HG03432 (cell line): ENCODE measurements around the gene PARD3B.

ENCODE experiments used
- ATAC-seq: cut with Tn5 transposase; IDR thresholded peaks from one replicate; pipeline ENCODE4 v1.9.1; 2021; ENCODE audit warnings: mild to moderate bottlenecking, moderate library complexity; ENCODE audit not compliant: unreplicated experiment

PARD3B gene

GRCh38 chr2:204750389-204750788, 205.1 kb downstream of the PARD3B start:
- no peak for ATAC-seq

- ATAC-seq: no peak
These were observed 206.2 kb downstream of the PARD3B start for GRCh38 chr2:204751472-204751871.

GRCh38 chr2:204753841-204754240, 208.6 kb downstream of the PARD3B start:
- no peak for ATAC-seq

- no peak for ATAC-seq
These were observed 209.6 kb downstream of the PARD3B start for GRCh38 chr2:204754898-204755297.

- no peak for ATAC-seq
These were observed 218.9 kb downstream of the PARD3B start for GRCh38 chr2:204763974-204764703.

GRCh38 chr2:204770735-204771134, 225.5 kb downstream of the PARD3B start:
- no peak for ATAC-seq

GRCh38 chr2:204771721-204772120, 226.4 kb downstream of the PARD3B start:
- ATAC-seq: no peak

- ATAC-seq: no peak
These were observed 227.3 kb downstream of the PARD3B start for GRCh38 chr2:204772546-204772945.

GRCh38 chr2:204775766-204776165, 230.5 kb downstream of the PARD3B start:
- no peak for ATAC-seq

GRCh38 chr2:204776781-204777559, 231.7 kb downstream of the PARD3B start:
- ATAC-seq: no peak

GRCh38 chr2:204779771-204780170, 234.5 kb downstream of the PARD3B start:
- no peak for ATAC-seq

GRCh38 chr2:204781941-204782340, 236.7 kb downstream of the PARD3B start:
- no peak for ATAC-seq

GRCh38 chr2:204790076-204790475, 244.8 kb downstream of the PARD3B start:
- ATAC-seq: no peak

- no peak for ATAC-seq
These were observed 246.0 kb downstream of the PARD3B start for GRCh38 chr2:204791230-204791629.

- ATAC-seq: no peak
These were observed 249.3 kb downstream of the PARD3B start for GRCh38 chr2:204794624-204795023.

GRCh38 chr2:204795156-204795555, 249.9 kb downstream of the PARD3B start:
- ATAC-seq: no peak

GRCh38 chr2:204796581-204796980, 251.3 kb downstream of the PARD3B start:
- ATAC-seq: peak; percentile 93

- no peak for ATAC-seq
These were observed 254.5 kb downstream of the PARD3B start for GRCh38 chr2:204799791-204800190.

- ATAC-seq: no peak
These were observed 263.2 kb downstream of the PARD3B start for GRCh38 chr2:204808494-204808893.

- no peak for ATAC-seq
These were observed 279.6 kb downstream of the PARD3B start for GRCh38 chr2:204824751-204825453.

- ATAC-seq: no peak
These were observed 280.4 kb downstream of the PARD3B start for GRCh38 chr2:204825681-204826080.
